B cell (primary cell): ENCODE measurements around the gene ERICH6B. TPM values are rescaled to one million over a fixed set of nuclear protein-coding genes. Genes with fewer than 3 reads are reported as not detected.

Source experiments
- ATAC-seq: fragments of 200-7000 bp; cut with Tn5 transposase; one replicate; pipeline ENCODE4 v1.10.0; 2021; ENCODE audit warnings: low read depth, mild to moderate bottlenecking, moderate number of reproducible peaks, moderate library complexity
- CTCF ChIA-PET: fragments of 350-600 bp; sonication (Branson Sonifier 250); formaldehyde crosslinking; loops from one replicate; lab custom pipeline; 2021; ENCODE audit warnings: antibody characterized with exemption, inconsistent platforms; lab: Charles Lee
- POLR2A ChIA-PET: fragments of 350-600 bp; sonication (Branson Sonifier 250); formaldehyde crosslinking; loops from one replicate; lab custom pipeline; 2021; ENCODE audit warnings: antibody characterized with exemption; lab: Charles Lee
- DNase-seq: peaks from one replicate; pipeline ENCODE4 v3.0.0; 2013
- H2AFZ ChIP-seq: 2 replicates; pipeline ENCODE4 v1.6.1; 2012; ENCODE audit warnings: mild to moderate bottlenecking, low read depth, low read length; ENCODE audit not compliant: insufficient read depth, poor library complexity, severe bottlenecking
- H3K27ac ChIP-seq, 2 donors: 1 replicate in 1 of 2; 2 replicates in 1 of 2; pipeline ENCODE4 v1.5.1; 2012 to 2013; ENCODE audit warnings: low read length in 2 of 2, mild to moderate bottlenecking in 2 of 2, moderate library complexity in 1 of 2
- H3K27me3 ChIP-seq, 4 experiments: fragments of 200-600 bp in 1 of 4; sonication (generic) in 1 of 4; replicated peaks in 1 of 4; 1 replicate in 2 of 4; 2 replicates in 2 of 4; pipeline versions ENCODE4 v1.6.1 to v1.7.0; 2013 to 2016; ENCODE audit warnings: low read length in 3 of 4, mild to moderate bottlenecking in 2 of 4, mixed read lengths in 1 of 4, moderate library complexity in 1 of 4; ENCODE audit not compliant: insufficient read depth in 4 of 4, control insufficient read depth in 3 of 4; ENCODE audit errors: control extremely low read depth in 1 of 4
- H3K36me3 ChIP-seq, 2 experiments: replicated peaks in 1 of 2; 1 replicate in 1 of 2; 2 replicates in 1 of 2; pipeline versions ENCODE4 v1.6.1 to v1.7.1; 2013; ENCODE audit warnings: low read length in 1 of 2; ENCODE audit not compliant: insufficient read depth in 2 of 2, control insufficient read depth in 1 of 2; ENCODE audit errors: control extremely low read depth in 1 of 2, extremely low read depth in 1 of 2
- H3K4me1 ChIP-seq, 2 donors: fragments of 200-600 bp in 1 of 2; sonication (generic) in 1 of 2; 1 replicate in 1 of 2; 2 replicates in 1 of 2; pipeline versions ENCODE4 v1.5.1 to v1.6.1; 2013 to 2017; ENCODE audit warnings: low read length in 2 of 2; ENCODE audit not compliant: control insufficient read depth in 2 of 2, insufficient read depth in 2 of 2
- H3K4me2 ChIP-seq: replicated peaks from 2 replicates; pipeline ENCODE3; 2012; ENCODE audit warnings: mild to moderate bottlenecking, low read depth, low read length; ENCODE audit not compliant: poor library complexity, severe bottlenecking
- H3K4me3 ChIP-seq, 5 experiments: fragments of 200-600 bp in 1 of 5; sonication (generic) in 1 of 5; 1 replicate in 3 of 5; 2 replicates in 2 of 5; pipeline versions ENCODE4 v1.5.1 to v1.7.0; 2011 to 2016; ENCODE audit warnings: low read length in 4 of 5, mild to moderate bottlenecking in 4 of 5, low read depth in 2 of 5, control low read depth in 1 of 5, moderate library complexity in 1 of 5; ENCODE audit not compliant: insufficient read depth in 1 of 5; ENCODE audit errors: control extremely low read depth in 1 of 5, extremely low read depth in 1 of 5
- H3K79me2 ChIP-seq: fragments of 200-600 bp; sonication (generic); one replicate; pipeline ENCODE4 v1.6.0; 2016; ENCODE audit warnings: low read length; ENCODE audit not compliant: control insufficient read depth, insufficient read depth
- H3K9ac ChIP-seq: fragments of 200-600 bp; sonication (generic); 2 replicates; pipeline ENCODE4 v1.6.1; 2017; ENCODE audit warnings: mild to moderate bottlenecking, low read length, moderate library complexity
- H3K9me3 ChIP-seq, 3 donors: one replicate each; pipeline versions ENCODE4 v1.6.1 to v1.7.1; 2013; ENCODE audit warnings: low read length in 2 of 3; ENCODE audit not compliant: control insufficient read depth in 2 of 3, insufficient read depth in 1 of 3; ENCODE audit errors: control extremely low read depth in 1 of 3
- H4K20me1 ChIP-seq: 2 replicates; pipeline ENCODE4 v1.6.0; 2012; ENCODE audit warnings: mild to moderate bottlenecking, low read length; ENCODE audit not compliant: insufficient read depth, control insufficient read depth, poor library complexity, severe bottlenecking
- H3K27ac Mint-ChIP-seq: one replicate; pipeline ENCODE4 v1.8.0; 2021; ENCODE audit warnings: mixed read lengths
- H3K27me3 Mint-ChIP-seq: one replicate; pipeline ENCODE4 v1.8.0; 2021; ENCODE audit warnings: mixed read lengths
- H3K4me1 Mint-ChIP-seq: one replicate; pipeline ENCODE4 v1.8.0; 2021; ENCODE audit warnings: mixed read lengths
- H3K4me3 Mint-ChIP-seq: one replicate; pipeline ENCODE4 v1.8.0; 2021; ENCODE audit warnings: mixed read lengths
- H3K9me3 Mint-ChIP-seq: one replicate; pipeline ENCODE4 v1.8.0; 2022; ENCODE audit warnings: mixed read lengths; ENCODE audit not compliant: insufficient read depth
- EZH2 ChIP-seq: IDR thresholded peaks from 2 replicates; pipeline ENCODE4 v1.6.1; 2012; ENCODE audit warnings: borderline replicate concordance, low read depth, mild to moderate bottlenecking, moderate library complexity, low read length; ENCODE audit not compliant: insufficient read depth, poor library complexity, severe bottlenecking
- WGBS: methylation state at CpG from one replicate; pipeline ENCODE4 v1.1.5; 2013; ENCODE audit warnings: missing lambda C conversion rate; ENCODE audit not compliant: insufficient coverage; 5-methylcytosine and 5-hydroxymethylcytosine counted together
- intact Hi-C: fragments of 100-400 bp; cut with micrococcal nuclease; formaldehyde crosslinking; loops from one replicate; pipeline ENCODE4 v1.10.0; 2022
- polyA plus RNA-seq: library from polyadenylated mRNA; depleted of rRNA; stranded (reverse); fragments of >200 nt; gene quantifications from 2 replicates; pipeline ENCODE4 v1.2.3, GENCODE V29; 2012
- total RNA-seq, 2 donors: library from RNA; stranded (reverse); fragments of 120-200 nt in 1 of 2; gene quantifications; 1 replicate in 1 of 2; 2 replicates in 1 of 2; pipeline versions ENCODE4 v1.2.3 to v1.2.4, GENCODE V29; 2013 to 2022
- TF ChIP-seq, protein P1 (sequence below): fragments of 200-600 bp; IDR thresholded peaks from one replicate; pipeline ENCODE4 v1.8.0; 2022; ENCODE audit warnings: antibody characterized with exemption, mild to moderate bottlenecking

Gene ERICH6B
- total and polyA plus RNA-seq, 2 donors (not counting 1 experiment from before 2014, with no cell fraction given): not detected

DNA sequence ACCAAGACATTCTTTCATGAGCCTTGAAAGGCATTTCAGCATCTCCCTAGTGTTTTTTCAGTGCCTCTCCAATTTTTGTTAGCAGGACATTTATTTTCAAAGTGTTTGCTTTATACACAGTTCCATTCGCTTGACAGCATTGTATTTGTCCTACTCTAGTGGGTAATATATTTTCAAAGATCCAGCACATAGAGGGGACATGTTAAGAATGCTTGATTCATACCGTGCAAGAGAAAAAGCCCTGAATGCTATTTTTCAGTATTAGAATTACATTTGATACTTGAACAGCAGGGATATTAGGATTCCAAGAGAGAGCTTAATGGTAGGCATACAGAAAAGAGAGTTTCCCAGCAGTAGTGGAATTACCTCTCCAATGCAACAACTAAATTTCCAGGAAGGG lies 21.3 kb downstream of the ERICH6B start:
- Histone ChIP-seq H3K27ac (no peak overlapping the region), H3K4me3 (no peak overlapping the region), H3K9ac (no peak overlapping the region), H3K9me3 (no peaks in the 10 kb centered on the region), H3K4me2 (no peak overlapping the region), H3K36me3 (no peaks in the 10 kb centered on the region), H3K79me2 (no peaks in the 10 kb centered on the region), H3K27me3 (no peaks in the 10 kb centered on the region), H2AFZ (no peak overlapping the region), H3K4me1 (no peaks in the 10 kb centered on the region), H4K20me1 (no peaks in the 10 kb centered on the region)
- Mint-ChIP-seq H3K9me3 (no peaks in the 10 kb centered on the region), H3K27ac (no peak overlapping the region), H3K4me3 (no peak overlapping the region), H3K27me3 (peaks cover 21% of the 10 kb centered on the region), H3K4me1 (no peaks in the 10 kb centered on the region)
- ChIA-PET POLR2A (no interaction called here), CTCF (no interaction called here)
- TF ChIP-seq, protein P1, sequence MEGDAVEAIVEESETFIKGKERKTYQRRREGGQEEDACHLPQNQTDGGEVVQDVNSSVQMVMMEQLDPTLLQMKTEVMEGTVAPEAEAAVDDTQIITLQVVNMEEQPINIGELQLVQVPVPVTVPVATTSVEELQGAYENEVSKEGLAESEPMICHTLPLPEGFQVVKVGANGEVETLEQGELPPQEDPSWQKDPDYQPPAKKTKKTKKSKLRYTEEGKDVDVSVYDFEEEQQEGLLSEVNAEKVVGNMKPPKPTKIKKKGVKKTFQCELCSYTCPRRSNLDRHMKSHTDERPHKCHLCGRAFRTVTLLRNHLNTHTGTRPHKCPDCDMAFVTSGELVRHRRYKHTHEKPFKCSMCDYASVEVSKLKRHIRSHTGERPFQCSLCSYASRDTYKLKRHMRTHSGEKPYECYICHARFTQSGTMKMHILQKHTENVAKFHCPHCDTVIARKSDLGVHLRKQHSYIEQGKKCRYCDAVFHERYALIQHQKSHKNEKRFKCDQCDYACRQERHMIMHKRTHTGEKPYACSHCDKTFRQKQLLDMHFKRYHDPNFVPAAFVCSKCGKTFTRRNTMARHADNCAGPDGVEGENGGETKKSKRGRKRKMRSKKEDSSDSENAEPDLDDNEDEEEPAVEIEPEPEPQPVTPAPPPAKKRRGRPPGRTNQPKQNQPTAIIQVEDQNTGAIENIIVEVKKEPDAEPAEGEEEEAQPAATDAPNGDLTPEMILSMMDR: no peak
- no peak for TF ChIP-seq EZH2
- intact Hi-C loops: no loop called here
- ATAC-seq (no peak), DNase-seq (no peak)
- no CpG with 5 or more reads among the region's 2 CpGs for WGBS

GRCh38 chr13:45592758-45593157 lies 22.8 kb downstream of the ERICH6B start:
- no peaks in the 10 kb centered on the region for H3K9me3 ChIP-seq
- no peaks in the 10 kb centered on the region for H4K20me1 ChIP-seq
- Mint-ChIP-seq H3K27ac (no peak overlapping the region), H3K4me3 (no peak overlapping the region), H3K27me3 (peaks cover 13% of the 10 kb centered on the region), H3K9me3 (no peaks in the 10 kb centered on the region), H3K4me1 (no peaks in the 10 kb centered on the region)
- H3K27me3 ChIP-seq: no peaks in the 10 kb centered on the region
- ChIA-PET POLR2A (no interaction called here), CTCF (no interaction called here)
- H3K4me3 ChIP-seq: no peak overlapping the region
- no peaks in the 10 kb centered on the region for H3K4me1 ChIP-seq
- no peak for ATAC-seq
- TF ChIP-seq, protein P1: no peak
- no peak for TF ChIP-seq EZH2
- no peaks in the 10 kb centered on the region for H3K79me2 ChIP-seq
- H2AFZ ChIP-seq: no peak overlapping the region
- H3K27ac ChIP-seq: no peak overlapping the region
- H3K4me2 ChIP-seq: no peak overlapping the region
- H3K9ac ChIP-seq: no peak overlapping the region
- intact Hi-C loops: no loop called here
- no peaks in the 10 kb centered on the region for H3K36me3 ChIP-seq
- WGBS: 75% methylated on average over 1 of the region's 2 CpGs
- no peak for DNase-seq
